ENCODE measurements around the gene GIMAP6. TPM values are rescaled to one million over a fixed set of nuclear protein-coding genes. Genes with fewer than 3 reads are reported as not detected.

The GIMAP6 gene
- not detected for total RNA-seq

GRCh38 chr7:150631866-150632864, at the start of gene GIMAP6:
GIMAP6 (minus strand) TSS chr7:150632385; CDS start chr7:150630142, 2,243 bp downstream.

Other genes starting within 250 kb of the GIMAP6 start
- gene GIMAP8, start 181.8 kb downstream of the GIMAP6 start, total RNA-seq = not detected
- not detected for gene GIMAP7, start 117.5 kb downstream of the GIMAP6 start, total RNA-seq
- not detected for gene GIMAP4, start 65.0 kb downstream of the GIMAP6 start, total RNA-seq
- 1 to 10 TPM; 2.1 to 7.0 TPM for gene GIMAP2, start 53.3 kb upstream of the GIMAP6 start, total RNA-seq
- gene GIMAP1, start 84.2 kb upstream of the GIMAP6 start, total RNA-seq = not detected
- gene GIMAP5, start 105.0 kb upstream of the GIMAP6 start, total RNA-seq = not detected
- gene TMEM176B, start 168.0 kb upstream of the GIMAP6 start, total RNA-seq = not detected
- not detected for gene TMEM176A, start 168.4 kb upstream of the GIMAP6 start, total RNA-seq
- gene AOC1, start 220.1 kb upstream of the GIMAP6 start, total RNA-seq = not detected

All from melanocyte of skin (primary cell).